ENCODE data around the gene CUEDC2. TPM values are rescaled to one million over a fixed set of nuclear protein-coding genes. Genes with fewer than 3 reads are reported as not detected.

The CUEDC2 gene
- total RNA-seq, 1 experiment from 2014 or later, result 38.1 TPM

DNA sequence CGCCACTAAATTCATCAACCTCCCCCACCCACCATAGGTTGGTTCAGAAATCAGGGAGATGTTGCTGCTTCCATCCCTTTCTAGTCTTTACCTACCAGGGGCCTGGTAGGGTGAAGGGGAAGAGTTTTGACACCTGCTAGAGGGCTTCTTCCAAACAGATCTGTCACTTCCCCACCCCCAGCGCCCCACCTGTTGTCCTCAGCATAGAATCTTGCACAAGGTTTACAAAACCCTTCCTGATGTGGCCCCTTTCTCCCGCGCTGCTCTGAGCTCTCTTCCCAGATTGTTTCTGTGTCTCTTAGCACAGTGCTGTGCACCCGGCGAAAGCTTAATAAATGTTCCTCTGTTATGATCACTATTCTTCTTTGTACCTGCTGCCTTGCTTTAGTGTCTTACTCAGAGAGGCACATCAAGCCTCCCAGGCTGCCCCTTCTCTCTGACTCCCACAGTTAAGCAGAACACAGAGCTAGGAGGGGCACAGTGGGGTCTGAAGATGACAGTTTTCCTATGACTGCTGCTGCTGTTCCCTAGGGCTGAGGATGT is 30.2 kb upstream of the CUEDC2 start:
- DNase-seq, result no peak
- Mint-ChIP-seq H3K4me1 (ENCODE audit: low read depth, unreplicated experiment) (peaks cover 32% of the 10 kb centered on the region), H3K4me3 (ENCODE audit: low read depth, unreplicated experiment) (peak overlapping the region; percentile 97), H3K9me3 (ENCODE audit: low read depth, unreplicated experiment) (no peaks in the 10 kb centered on the region), H3K27me3 (ENCODE audit: unreplicated experiment) (no peaks in the 10 kb centered on the region), H3K36me3 (ENCODE audit: insufficient read depth, unreplicated experiment) (peaks cover 21% of the 10 kb centered on the region), H3K27ac (ENCODE audit: unreplicated experiment) (no peak overlapping the region)
- TF ChIP-seq CTCF (IDR thresholded peaks at IDR 0.05; ENCODE audit: unreplicated experiment), result no peak
- intact Hi-C loops (cut with micrococcal nuclease; ENCODE audit: unreplicated experiment), result no loop called here
- CTCF ChIA-PET, result interaction anchor here (0.7 to 1.4 kb wide), 2 partner anchors 12 to 17 kb away, joined by 3 read pairs; no protein-coding TSS in a partner anchor
- no TSS peak for BruUV-seq (replicated peaks)

GRCh38 chr10:102461187-102462054 is 29.0 kb upstream of the CUEDC2 start:
- Mint-ChIP-seq H3K27me3 (ENCODE audit: unreplicated experiment) (no peaks in the 10 kb centered on the region), H3K9me3 (ENCODE audit: low read depth, unreplicated experiment) (no peaks in the 10 kb centered on the region), H3K4me1 (ENCODE audit: low read depth, unreplicated experiment) (peaks cover 32% of the 10 kb centered on the region), H3K27ac (ENCODE audit: unreplicated experiment) (peak overlapping the region; percentile 59), H3K4me3 (ENCODE audit: low read depth, unreplicated experiment) (peak overlapping the region; percentile 97), H3K36me3 (ENCODE audit: insufficient read depth, unreplicated experiment) (peaks cover 21% of the 10 kb centered on the region)
- DNase-seq, result peak; percentile 94
- intact Hi-C loops (cut with micrococcal nuclease; ENCODE audit: unreplicated experiment), result no loop called here
- CTCF ChIA-PET, result interaction anchor here (0.6 to 1.4 kb wide), 2 partner anchors 11 to 100 kb away, joined by 3 to 5 read pairs; no protein-coding TSS in a partner anchor
- no TSS peak for BruUV-seq (replicated peaks)
- TF ChIP-seq CTCF (IDR thresholded peaks at IDR 0.05; ENCODE audit: unreplicated experiment), result no peak

- Mint-ChIP-seq H3K9me3 (ENCODE audit: low read depth, unreplicated experiment) (no peaks in the 10 kb centered on the region), H3K27me3 (ENCODE audit: unreplicated experiment) (no peaks in the 10 kb centered on the region)
Measured at GRCh38 chr10:102460836-102461186, 28.4 kb upstream of the CUEDC2 start.

DNA sequence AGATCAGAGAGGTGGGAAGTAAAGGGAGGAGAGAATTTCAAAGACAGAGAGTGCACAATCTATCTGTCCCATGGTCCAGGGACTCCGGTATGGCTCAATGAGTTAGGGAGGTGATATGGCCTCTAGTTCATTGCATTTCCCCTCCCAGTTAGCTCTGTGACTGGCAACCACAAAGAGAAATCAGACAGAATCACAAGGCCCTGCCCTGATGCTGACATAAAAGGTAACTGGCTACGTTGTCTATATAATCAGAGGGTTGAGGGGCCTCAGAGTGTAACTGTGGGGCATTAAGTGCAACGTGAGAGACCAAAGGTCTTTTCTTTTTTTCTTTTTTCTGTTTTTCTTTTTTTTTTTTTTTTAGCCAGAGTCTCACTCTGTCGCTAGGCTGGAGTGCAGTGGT is 26.3 kb upstream of the CUEDC2 start:
- Mint-ChIP-seq H3K4me3 (ENCODE audit: low read depth, unreplicated experiment) (no peak overlapping the region), H3K27me3 (ENCODE audit: unreplicated experiment) (no peaks in the 10 kb centered on the region), H3K9me3 (ENCODE audit: low read depth, unreplicated experiment) (no peaks in the 10 kb centered on the region), H3K27ac (ENCODE audit: unreplicated experiment) (no peak overlapping the region), H3K36me3 (ENCODE audit: insufficient read depth, unreplicated experiment) (peaks cover 21% of the 10 kb centered on the region), H3K4me1 (ENCODE audit: low read depth, unreplicated experiment) (peaks cover 29% of the 10 kb centered on the region)
- TF ChIP-seq CTCF (IDR thresholded peaks at IDR 0.05; ENCODE audit: unreplicated experiment), result no peak
- DNase-seq, result no peak
- intact Hi-C loops (cut with micrococcal nuclease; ENCODE audit: unreplicated experiment), result no loop called here
- CTCF ChIA-PET, result no interaction called here
- no TSS peak for BruUV-seq (replicated peaks)

More at GRCh38 chr10:102460836-102461186, 28.4 kb upstream of the CUEDC2 start:
- H3K4me1 Mint-ChIP-seq (ENCODE audit: low read depth, unreplicated experiment), result peaks cover 32% of the 10 kb centered on the region
- no peak for DNase-seq
- no TSS peak for BruUV-seq (replicated peaks)
- H3K4me3 Mint-ChIP-seq (ENCODE audit: low read depth, unreplicated experiment), result peak overlapping the region; percentile 97
- H3K27ac Mint-ChIP-seq (ENCODE audit: unreplicated experiment), result peak overlapping the region; percentile 59
- H3K36me3 Mint-ChIP-seq (ENCODE audit: insufficient read depth, unreplicated experiment), result peaks cover 21% of the 10 kb centered on the region
- no peak for TF ChIP-seq CTCF (IDR thresholded peaks at IDR 0.05; ENCODE audit: unreplicated experiment)
- CTCF ChIA-PET, result interaction anchor here (0.6 kb wide), 1 partner anchor 100 kb away, joined by 5 read pairs; no protein-coding TSS in a partner anchor
- intact Hi-C loops (cut with micrococcal nuclease; ENCODE audit: unreplicated experiment), result no loop called here

Measured in Calu3 (cell line).